ENCODE results near the gene ZNF563. TPM values are rescaled to one million over a fixed set of nuclear protein-coding genes. Genes with fewer than 3 reads are reported as not detected.
A peak's percentile ranks its signal among the peaks of the same experiment; 100 is the strongest.

Gene ZNF563
- total and polyA plus RNA-seq, 10 of the 15 experiments (the other 5 are each of a cell fraction or from before 2014, with no cell fraction given): 1.7 to 6.4 (median 2.8) TPM

DNA sequence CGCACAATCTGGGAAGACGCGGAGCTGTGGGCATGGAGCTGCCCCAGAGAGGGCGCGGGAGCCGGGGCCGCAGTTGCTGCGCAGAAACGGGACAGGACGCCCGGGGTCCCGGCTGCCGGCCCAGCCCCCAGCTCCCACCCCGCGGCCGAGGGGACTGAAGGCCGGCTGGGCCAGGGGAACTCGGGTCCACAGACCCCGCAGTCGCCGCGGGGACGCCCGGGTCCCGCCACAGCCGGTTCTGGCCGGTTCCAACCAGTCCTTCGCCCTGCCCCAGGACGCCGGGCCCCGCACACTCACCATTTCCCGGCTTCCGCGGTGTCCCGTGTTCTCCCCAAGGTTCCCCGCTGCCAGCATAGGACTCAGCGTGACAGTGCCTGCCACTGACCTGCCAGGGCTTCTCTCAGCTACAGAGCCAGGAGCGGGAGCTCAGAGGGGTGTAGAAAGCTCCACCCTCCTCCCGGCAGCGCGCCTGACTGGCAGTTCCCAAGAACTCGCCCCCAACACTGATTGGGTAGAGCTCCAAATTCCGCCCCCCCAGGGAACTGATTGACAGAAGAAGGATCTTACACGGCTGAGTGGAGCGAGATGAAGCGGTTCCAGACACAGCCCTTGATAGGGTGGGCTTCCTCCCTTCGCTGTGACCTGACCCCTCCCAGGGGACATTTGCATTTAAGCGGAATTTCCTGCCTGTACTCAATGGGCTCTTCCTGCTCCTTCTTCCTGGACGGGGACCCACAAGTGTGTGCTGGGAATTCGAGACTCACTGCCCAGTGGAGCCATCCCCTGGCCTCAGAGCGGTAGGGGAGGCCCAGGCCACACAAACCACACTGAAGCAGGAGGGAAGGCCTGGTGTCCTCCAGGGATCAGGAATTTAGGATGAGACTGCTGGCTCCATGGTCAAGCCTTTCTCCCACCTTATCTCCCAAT is 32.1 kb upstream of the ZNF563 start, which contains the start of gene ZNF442 (continued):
- TF ChIP-seq, protein P1, sequence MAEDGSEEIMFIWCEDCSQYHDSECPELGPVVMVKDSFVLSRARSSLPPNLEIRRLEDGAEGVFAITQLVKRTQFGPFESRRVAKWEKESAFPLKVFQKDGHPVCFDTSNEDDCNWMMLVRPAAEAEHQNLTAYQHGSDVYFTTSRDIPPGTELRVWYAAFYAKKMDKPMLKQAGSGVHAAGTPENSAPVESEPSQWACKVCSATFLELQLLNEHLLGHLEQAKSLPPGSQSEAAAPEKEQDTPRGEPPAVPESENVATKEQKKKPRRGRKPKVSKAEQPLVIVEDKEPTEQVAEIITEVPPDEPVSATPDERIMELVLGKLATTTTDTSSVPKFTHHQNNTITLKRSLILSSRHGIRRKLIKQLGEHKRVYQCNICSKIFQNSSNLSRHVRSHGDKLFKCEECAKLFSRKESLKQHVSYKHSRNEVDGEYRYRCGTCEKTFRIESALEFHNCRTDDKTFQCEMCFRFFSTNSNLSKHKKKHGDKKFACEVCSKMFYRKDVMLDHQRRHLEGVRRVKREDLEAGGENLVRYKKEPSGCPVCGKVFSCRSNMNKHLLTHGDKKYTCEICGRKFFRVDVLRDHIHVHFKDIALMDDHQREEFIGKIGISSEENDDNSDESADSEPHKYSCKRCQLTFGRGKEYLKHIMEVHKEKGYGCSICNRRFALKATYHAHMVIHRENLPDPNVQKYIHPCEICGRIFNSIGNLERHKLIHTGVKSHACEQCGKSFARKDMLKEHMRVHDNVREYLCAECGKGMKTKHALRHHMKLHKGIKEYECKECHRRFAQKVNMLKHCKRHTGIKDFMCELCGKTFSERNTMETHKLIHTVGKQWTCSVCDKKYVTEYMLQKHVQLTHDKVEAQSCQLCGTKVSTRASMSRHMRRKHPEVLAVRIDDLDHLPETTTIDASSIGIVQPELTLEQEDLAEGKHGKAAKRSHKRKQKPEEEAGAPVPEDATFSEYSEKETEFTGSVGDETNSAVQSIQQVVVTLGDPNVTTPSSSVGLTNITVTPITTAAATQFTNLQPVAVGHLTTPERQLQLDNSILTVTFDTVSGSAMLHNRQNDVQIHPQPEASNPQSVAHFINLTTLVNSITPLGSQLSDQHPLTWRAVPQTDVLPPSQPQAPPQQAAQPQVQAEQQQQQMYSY (CRISPR knock-in tag; IDR thresholded peaks at IDR 0.05): no peak
- no peak for TF ChIP-seq CBFB (IDR thresholded peaks at IDR 0.05; ENCODE audit: low read depth)
- TF ChIP-seq ZNF217 (IDR thresholded peaks at IDR 0.05): no peak
- TF ChIP-seq JUND (IDR thresholded peaks at IDR 0.05; ENCODE audit: low read depth, low read length): no peak
- no peak for TF ChIP-seq KDM1A (IDR thresholded peaks at IDR 0.05; ENCODE audit: borderline replicate concordance)
- no peak for TF ChIP-seq SIX5 (IDR thresholded peaks at IDR 0.05; ENCODE audit: low read depth, low read length, severe bottlenecking)
- TF ChIP-seq BMI1 (IDR thresholded peaks at IDR 0.05; ENCODE audit: borderline replicate concordance): no peak
- no peak for TF ChIP-seq MTA2 (IDR thresholded peaks at IDR 0.05; ENCODE audit: low read depth)
- no peak for TF ChIP-seq RCOR1 (conservative IDR thresholded peaks at IDR 0.05; ENCODE audit: low read depth, low read length)
- TF ChIP-seq CREB1 (IDR thresholded peaks at IDR 0.05; ENCODE audit: low read depth): no peak
- TF ChIP-seq, protein P2, sequence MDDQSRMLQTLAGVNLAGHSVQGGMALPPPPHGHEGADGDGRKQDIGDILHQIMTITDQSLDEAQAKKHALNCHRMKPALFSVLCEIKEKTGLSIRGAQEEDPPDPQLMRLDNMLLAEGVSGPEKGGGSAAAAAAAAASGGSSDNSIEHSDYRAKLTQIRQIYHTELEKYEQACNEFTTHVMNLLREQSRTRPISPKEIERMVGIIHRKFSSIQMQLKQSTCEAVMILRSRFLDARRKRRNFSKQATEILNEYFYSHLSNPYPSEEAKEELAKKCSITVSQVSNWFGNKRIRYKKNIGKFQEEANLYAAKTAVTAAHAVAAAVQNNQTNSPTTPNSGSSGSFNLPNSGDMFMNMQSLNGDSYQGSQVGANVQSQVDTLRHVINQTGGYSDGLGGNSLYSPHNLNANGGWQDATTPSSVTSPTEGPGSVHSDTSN (IDR thresholded peaks at IDR 0.05; ENCODE audit: insufficient replicate concordance, low read depth, low read length): peak; percentile 92
- peak; percentile 45; the same call in 1 of the 2 replicates for TF ChIP-seq BACH1 (IDR thresholded peaks at IDR 0.05; ENCODE audit: borderline replicate concordance)
- TF ChIP-seq GATAD2B (conservative IDR thresholded peaks at IDR 0.05; ENCODE audit: low read depth): no peak
- TF ChIP-seq, protein P3, sequence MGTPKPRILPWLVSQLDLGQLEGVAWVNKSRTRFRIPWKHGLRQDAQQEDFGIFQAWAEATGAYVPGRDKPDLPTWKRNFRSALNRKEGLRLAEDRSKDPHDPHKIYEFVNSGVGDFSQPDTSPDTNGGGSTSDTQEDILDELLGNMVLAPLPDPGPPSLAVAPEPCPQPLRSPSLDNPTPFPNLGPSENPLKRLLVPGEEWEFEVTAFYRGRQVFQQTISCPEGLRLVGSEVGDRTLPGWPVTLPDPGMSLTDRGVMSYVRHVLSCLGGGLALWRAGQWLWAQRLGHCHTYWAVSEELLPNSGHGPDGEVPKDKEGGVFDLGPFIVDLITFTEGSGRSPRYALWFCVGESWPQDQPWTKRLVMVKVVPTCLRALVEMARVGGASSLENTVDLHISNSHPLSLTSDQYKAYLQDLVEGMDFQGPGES (IDR thresholded peaks at IDR 0.05): peak; percentile 15; the same call in 1 of the 2 replicates
- no peak for TF ChIP-seq EZH2 (IDR thresholded peaks at IDR 0.05; ENCODE audit: borderline replicate concordance, control insufficient read depth, low read depth, low read length)
- peak; percentile 91 for TF ChIP-seq POLR2AphosphoS5 (IDR thresholded peaks at IDR 0.05; ENCODE audit: low read length)
- no peak for TF ChIP-seq TARDBP (IDR thresholded peaks at IDR 0.05; ENCODE audit: borderline replicate concordance)
- no peak for TF ChIP-seq BCL11A (IDR thresholded peaks at IDR 0.05; ENCODE audit: low read depth, low read length)
- no peak for TF ChIP-seq RB1 (IDR thresholded peaks at IDR 0.05; ENCODE audit: borderline replicate concordance)
- TF ChIP-seq WRNIP1 (IDR thresholded peaks at IDR 0.05; ENCODE audit: borderline replicate concordance, low read depth, low read length): no peak
- no peak for TF ChIP-seq SRF (IDR thresholded peaks at IDR 0.05; ENCODE audit: low read depth in 2 of 2, low read length in 2 of 2)
- TF ChIP-seq MAX (IDR thresholded peaks at IDR 0.05; ENCODE audit: low read depth, low read length): no peak
- TF ChIP-seq RELB (IDR thresholded peaks at IDR 0.05; ENCODE audit: low read depth): 0 out of 2 replicates have a peak, but pooled peaks have one; percentile 20

Data from GM12878 (cell line).